ENCODE measurements around the gene CDH1. TPM values are rescaled to one million over a fixed set of nuclear protein-coding genes. Genes with fewer than 3 reads are reported as not detected.
A peak's percentile ranks its signal among the peaks of the same experiment; 100 is the strongest.
"Not testable (repeated sequence)": the region's sequence is repeated elsewhere in the genome, so short reads cannot be mapped to it uniquely, and the experiment has no call there.

CDH1 gene
- total RNA-seq, 2 donors from 2014 or later: 1.1 TPM; not detected in 1

DNA sequence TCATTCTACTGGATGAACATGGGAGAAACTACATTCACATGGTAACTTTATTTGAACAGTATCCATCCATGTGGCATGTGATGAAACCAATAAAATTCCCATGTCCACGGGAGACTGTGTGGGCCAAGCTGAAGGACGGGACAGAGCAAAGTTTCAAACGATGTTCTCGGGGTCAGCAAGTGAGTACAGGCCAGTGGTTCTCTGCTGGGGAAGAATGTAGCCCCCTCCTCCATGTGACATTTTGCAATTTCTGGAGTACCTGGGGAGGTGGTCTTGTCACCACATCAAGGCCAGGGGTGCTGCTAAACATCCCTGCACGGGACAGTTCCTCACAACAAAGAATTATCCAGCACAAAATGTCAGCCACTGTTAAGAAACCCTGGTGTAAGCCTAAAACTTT is 98.9 kb downstream of the CDH1 start:
- no peak for ATAC-seq (ENCODE audit: insufficient number of reproducible peaks, low FRiP score, low read depth)
- H3K27ac ChIP-seq: no peak overlapping the region
- no peak for TF ChIP-seq CTCF (IDR thresholded peaks at IDR 0.05)
- no peaks in the 10 kb centered on the region for H3K36me3 ChIP-seq
- H3K9me3 ChIP-seq: no peaks in the 10 kb centered on the region
- no peaks in the 10 kb centered on the region for H3K27me3 ChIP-seq (replicated peaks; ENCODE audit: insufficient read depth)
- DNase-seq (ENCODE audit: low spot score): no peak
- H3K4me1 ChIP-seq (ENCODE audit: control insufficient read depth in 1 of 2, low read depth in 2 of 2): no peaks in the 10 kb centered on the region
- no peak overlapping the region for H3K4me3 ChIP-seq

GRCh38 chr16:68839831-68840230 is 102.7 kb downstream of the CDH1 start:
- no peaks in the 10 kb centered on the region for H3K9me3 ChIP-seq
- H3K27me3 ChIP-seq (replicated peaks; ENCODE audit: insufficient read depth): no peaks in the 10 kb centered on the region
- H3K27ac ChIP-seq: no peak overlapping the region
- TF ChIP-seq CTCF (IDR thresholded peaks at IDR 0.05): no peak
- ATAC-seq (ENCODE audit: insufficient number of reproducible peaks, low FRiP score, low read depth) (no peak), DNase-seq (ENCODE audit: low spot score) (no peak)
- no peak overlapping the region for H3K4me3 ChIP-seq
- peaks cover 0 to 10% of the 10 kb centered on the region in 2 donors for H3K4me1 ChIP-seq (ENCODE audit: control insufficient read depth in 1 of 2, low read depth in 2 of 2)
- no peaks in the 10 kb centered on the region for H3K36me3 ChIP-seq

GRCh38 chr16:68842964-68843481 is 105.9 kb downstream of the CDH1 start:
- Histone ChIP-seq H3K4me3 (peak overlapping the region; percentile 83), H3K27ac (peak overlapping the region; percentile 72 to 81)
- not testable (repeated sequence) for DNase-seq (ENCODE audit: low spot score); H3K27me3 ChIP-seq (replicated peaks; ENCODE audit: insufficient read depth); H3K9me3 ChIP-seq; H3K4me1 ChIP-seq (ENCODE audit: control insufficient read depth in 1 of 2, low read depth in 2 of 2); H3K36me3 ChIP-seq
- peak; percentile 12 for ATAC-seq (ENCODE audit: insufficient number of reproducible peaks, low FRiP score, low read depth)

DNA sequence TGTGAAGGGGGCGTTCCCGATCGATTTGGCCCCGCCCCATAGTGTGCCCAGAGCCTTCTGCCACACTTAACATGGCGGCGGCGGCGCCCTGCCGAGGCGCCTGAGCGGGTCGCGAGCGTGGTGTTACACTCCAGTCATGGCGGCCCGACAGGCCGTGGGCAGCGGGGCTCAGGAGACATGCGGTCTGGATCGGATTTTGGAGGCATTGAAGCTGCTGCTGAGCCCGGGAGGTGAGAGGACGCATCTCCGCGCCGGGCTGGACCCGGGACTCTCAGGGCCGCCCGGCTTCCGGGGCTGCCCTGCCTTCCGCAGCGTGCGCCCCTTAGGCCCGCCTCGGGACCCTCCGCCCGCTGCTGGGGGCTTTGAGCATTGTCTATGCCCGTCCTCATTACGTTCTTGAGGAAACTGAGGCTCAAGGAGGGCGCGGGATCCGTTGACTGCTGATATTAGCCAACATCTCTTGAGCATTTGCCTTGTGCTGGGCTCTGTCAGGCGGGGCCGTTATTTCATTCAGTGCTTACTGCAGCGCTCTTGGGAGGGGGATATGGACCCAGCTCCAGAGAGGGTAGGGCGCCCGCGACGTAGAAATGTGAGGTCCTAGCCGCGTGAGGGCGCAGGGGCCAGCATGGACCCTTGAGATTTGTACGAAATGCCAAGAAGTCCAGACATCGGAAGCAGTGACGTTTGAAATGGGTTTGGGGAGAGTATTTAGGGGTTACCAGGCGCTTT is 106.6 kb downstream of the CDH1 start, which contains the start of gene TANGO6:
Gene TANGO6, plus strand, starts transcription at position 50 of the 729 bp plus-strand sequence. Its CDS starts 87 bp downstream, at position 137.
- Histone ChIP-seq H3K4me1 (ENCODE audit: control insufficient read depth in 1 of 2, low read depth in 2 of 2) (peaks cover 0 to 10% of the 10 kb centered on the region in 2 donors), H3K4me3 (peak within 1 kb of the TSS; percentile 83)
- TF ChIP-seq CTCF (IDR thresholded peaks at IDR 0.05): no peak

GRCh38 chr16:68844211-68844564 is 107.1 kb downstream of the CDH1 start:
- Histone ChIP-seq H3K4me1 (ENCODE audit: control insufficient read depth in 1 of 2, low read depth in 2 of 2) (peaks cover 0 to 10% of the 10 kb centered on the region in 2 donors), H3K27me3 (replicated peaks; ENCODE audit: insufficient read depth) (no peaks in the 10 kb centered on the region), H3K36me3 (no peaks in the 10 kb centered on the region), H3K4me3 (peak overlapping the region; percentile 83), H3K9me3 (no peaks in the 10 kb centered on the region), H3K27ac (peak overlapping the region; percentile 72 to 81)
- ATAC-seq (ENCODE audit: insufficient number of reproducible peaks, low FRiP score, low read depth): no peak
- DNase-seq (ENCODE audit: low spot score): no peak
- no peak for TF ChIP-seq CTCF (IDR thresholded peaks at IDR 0.05)

More for the DNA sequence above, 106.6 kb downstream of the CDH1 start, which contains the start of gene TANGO6:
- Histone ChIP-seq H3K36me3 (no peaks in the 10 kb centered on the region), H3K9me3 (no peaks in the 10 kb centered on the region), H3K27me3 (replicated peaks; ENCODE audit: insufficient read depth) (no peaks in the 10 kb centered on the region), H3K27ac (peak within 1 kb of the TSS; percentile 72 to 81)
- DNase-seq (ENCODE audit: low spot score) (peak; percentile 68), ATAC-seq (ENCODE audit: insufficient number of reproducible peaks, low FRiP score, low read depth) (peak; percentile 79)

Data from thoracic aorta (tissue), 2 donors.